Pancreas (tissue), 10 donors: ENCODE data around the gene MRPL55. TPM values are rescaled to one million over a fixed set of nuclear protein-coding genes. Genes with fewer than 3 reads are reported as not detected.

Experiments used
- ATAC-seq, 4 donors: fragments of 200-7000 bp; cut with Tn5 transposase; one replicate each; pipeline versions ENCODE4 v1.8.0 to v1.9.1; 2020; ENCODE audit warnings: mild to moderate bottlenecking in 4 of 4, moderate library complexity in 4 of 4
- DNase-seq, 6 donors: peaks; one replicate each; pipeline ENCODE4 v3.0.0-alpha.2; 2020
- FAIRE-seq: peaks from 2 replicates; lab custom pipeline; 2012; peaks lifted over from hg19 to GRCh38; lab: Jason Lieb, UNC
- H3K27ac ChIP-seq, 4 donors: fragments of 200-600 bp; sonication (generic); 1 replicate in 3 of 4; 2 replicates in 1 of 4; pipeline versions ENCODE4 v1.5.0 to v1.8.0; 2020
- H3K27me3 ChIP-seq, 4 donors: fragments of 200-600 bp; one replicate each; pipeline ENCODE4 v1.8.0; 2021
- H3K36me3 ChIP-seq, 3 donors: fragments of 200-600 bp; sonication (generic) in 1 of 3; one replicate each; pipeline versions ENCODE4 v1.5.0 to v1.8.0; 2020 to 2021
- H3K4me1 ChIP-seq, 3 donors: fragments of 200-600 bp; one replicate each; pipeline ENCODE4 v1.8.0; 2021
- H3K4me3 ChIP-seq, 4 donors: fragments of 200-600 bp; sonication (generic) in 2 of 4; one replicate each; pipeline versions ENCODE4 v1.5.0 to v1.8.0; 2020 to 2021
- H3K9me3 ChIP-seq, 4 donors: fragments of 200-600 bp; one replicate each; pipeline ENCODE4 v1.8.0; 2021
- CTCF ChIP-seq, 4 donors: fragments of 200-600 bp; sonication (generic) in 3 of 4; IDR thresholded peaks; one replicate each; pipeline versions ENCODE4 v1.5.0 to v1.8.0; 2021; ENCODE audit warnings: antibody characterized with exemption in 4 of 4
- WGBS, 2 donors: extraction: QIAGEN DNeasy Blood & Tissue Kit; methylation state at CpG; one replicate each; pipeline ENCODE4 v1.1.7; 2013; 5-methylcytosine and 5-hydroxymethylcytosine counted together
- intact Hi-C, 3 donors: fragments of 100-400 bp; cut with DNase I; formaldehyde crosslinking; loops; one replicate each; pipeline versions ENCODE4 v1.11.1 to v1.14.2; 2022
- polyA plus RNA-seq, 2 donors: library from polyadenylated mRNA; stranded (reverse); fragments of 200-250 nt; gene quantifications; one replicate each; pipeline ENCODE4 v1.2.3, GENCODE V29; 2013
- total RNA-seq, 6 donors: library from RNA; stranded (reverse); fragmentation: NEBNext Ultra II Directional in 4 of 6; extraction: Animal tissue kit (Norgen Biotek cat#: 25700) in 4 of 6; gene quantifications; one replicate each; pipeline versions ENCODE4 v1.2.1 to v1.2.4, GENCODE V29; 2021 to 2023
- donor health status: healthy with polysubstance abuse.
- donor health status: DM: no; HTN: no; CAD: no; lungs with moderate emphysema.
- donor health status: DM: no; HTN: no; CAD: no.
- donor health status: control.
- donor health status: control.
- donor health status: Bipolar disorder and iron deficiency.
- donor health status: DM: yes; HTN: yes; CAD: no.
- donor health status: DM: no; HTN: no; CAD: no.
- donor health status: DM: no; HTN: no; CAD: no.
- donor health status: DM: yes; HTN: yes; CAD: no.

MRPL55 gene
- total and polyA plus RNA-seq, 8 donors, result 18.1 to 113 (median 24.0) TPM

DNA sequence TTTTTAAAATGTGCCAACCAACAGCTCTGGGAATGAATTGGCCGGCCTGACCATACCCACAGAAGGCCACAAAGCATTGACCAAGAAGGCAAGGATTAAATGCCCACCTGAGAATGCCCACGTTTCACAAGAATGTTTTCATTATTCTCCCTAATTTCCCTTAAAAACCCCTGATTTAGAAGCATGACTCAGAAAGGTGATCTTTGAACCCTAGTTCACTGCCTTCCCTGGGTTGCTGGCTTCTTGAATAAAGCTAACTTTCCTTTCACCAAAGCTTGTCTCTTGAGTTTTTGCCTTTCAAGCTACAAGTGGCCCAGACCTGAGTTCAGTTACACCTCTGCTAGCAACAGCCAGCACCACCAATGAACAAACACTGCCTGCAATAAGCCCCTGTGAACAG is 14.4 kb upstream of the MRPL55 start:
- Histone ChIP-seq H3K27me3 (no peaks in the 10 kb centered on the region), H3K4me1 (no peaks in the 10 kb centered on the region), H3K36me3 (no peaks in the 10 kb centered on the region), H3K27ac (no peak overlapping the region), H3K4me3 (no peak overlapping the region), H3K9me3 (no peaks in the 10 kb centered on the region)
- no peak for FAIRE-seq
- ATAC-seq, result no peak
- no peak for DNase-seq
- intact Hi-C loops, result no loop called here
- 64 to 75% methylated on average over 2 of the region's 2 CpGs for WGBS, 2 donors
- no peak for TF ChIP-seq CTCF (IDR thresholded peaks at IDR 0.05)

GRCh38 chr1:228122921-228123441 is 13.9 kb upstream of the MRPL55 start:
- Histone ChIP-seq H3K27me3 (no peaks in the 10 kb centered on the region), H3K4me3 (no peak overlapping the region), H3K36me3 (no peaks in the 10 kb centered on the region), H3K9me3 (no peaks in the 10 kb centered on the region), H3K4me1 (no peaks in the 10 kb centered on the region), H3K27ac (no peak overlapping the region)
- intact Hi-C loops, result no loop called here
- ATAC-seq, result no peak
- TF ChIP-seq CTCF (IDR thresholded peaks at IDR 0.05), result no peak
- FAIRE-seq, result no peak
- DNase-seq, result no peak
- 69 to 90% methylated on average over 1 of the region's 1 CpG for WGBS, 2 donors

DNA sequence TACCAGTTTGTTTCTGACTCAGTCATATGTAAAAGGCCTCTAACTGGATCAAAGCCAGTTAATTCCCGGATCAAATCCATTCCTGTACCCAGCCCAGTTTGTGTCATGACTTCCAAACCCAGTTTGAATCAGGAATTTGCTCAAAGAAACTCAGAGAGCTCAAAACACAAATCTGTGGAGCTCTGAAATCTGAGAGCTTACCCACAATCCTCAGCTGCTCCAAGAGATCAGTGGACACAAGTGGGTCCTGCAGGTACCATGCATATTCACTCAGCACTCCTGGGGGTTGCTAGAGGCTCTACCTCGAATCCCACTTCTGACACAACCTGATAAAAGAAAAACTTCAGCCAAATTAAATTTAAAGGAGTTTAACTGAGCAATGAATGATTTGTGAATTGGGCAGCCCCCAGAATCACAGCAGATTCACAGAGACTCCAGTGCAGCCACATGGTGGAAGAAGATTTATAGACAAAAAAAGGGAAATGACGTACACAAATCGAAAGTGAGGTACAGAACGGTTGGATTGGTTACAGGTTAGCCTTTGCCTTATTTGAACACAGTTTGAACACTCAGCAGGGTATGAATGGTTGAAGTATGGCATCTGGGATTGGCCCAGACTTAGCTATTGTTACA is 11.9 kb upstream of the MRPL55 start:
- DNase-seq, result no peak
- H3K27me3 ChIP-seq, result no peaks in the 10 kb centered on the region
- H3K4me3 ChIP-seq, result no peak overlapping the region
- no peak for FAIRE-seq
- no peaks in the 10 kb centered on the region for H3K9me3 ChIP-seq
- H3K36me3 ChIP-seq, result no peaks in the 10 kb centered on the region
- intact Hi-C loops, result no loop called here
- H3K27ac ChIP-seq, result no peak overlapping the region
- TF ChIP-seq CTCF (IDR thresholded peaks at IDR 0.05), result no peak
- no peaks in the 10 kb centered on the region for H3K4me1 ChIP-seq
- 69 to 74% methylated on average over 5 of the region's 5 CpGs for WGBS, 2 donors
- no peak for ATAC-seq

DNA sequence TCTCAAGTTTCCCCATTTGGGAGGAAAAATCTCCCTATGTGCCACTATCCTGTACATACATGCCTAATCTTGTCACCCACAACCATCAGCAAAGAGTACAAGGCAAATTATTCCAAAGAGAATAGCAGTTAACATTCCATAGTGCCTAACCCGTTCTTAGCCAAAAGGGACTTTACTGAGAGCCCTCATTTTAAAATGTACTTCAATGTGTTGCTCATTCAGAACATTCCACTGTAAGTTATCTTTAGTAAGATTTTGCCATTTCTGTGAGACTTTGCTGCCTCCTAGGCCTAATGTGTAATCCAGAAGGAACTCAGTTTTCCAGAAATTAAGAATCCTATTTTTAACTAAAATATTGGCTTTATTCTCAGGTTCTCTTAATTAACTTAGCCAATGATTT is 11.3 kb upstream of the MRPL55 start:
- Histone ChIP-seq H3K9me3 (no peaks in the 10 kb centered on the region), H3K36me3 (no peaks in the 10 kb centered on the region), H3K4me3 (no peak overlapping the region), H3K27me3 (no peaks in the 10 kb centered on the region), H3K4me1 (no peaks in the 10 kb centered on the region), H3K27ac (no peak overlapping the region)
- intact Hi-C loops, result no loop called here
- WGBS, 2 donors, result 74 to 78% methylated on average over 1 of the region's 1 CpG
- TF ChIP-seq CTCF (IDR thresholded peaks at IDR 0.05), result no peak
- DNase-seq (no peak), ATAC-seq (no peak), FAIRE-seq (no peak)

- no peak overlapping the region for H3K27ac ChIP-seq
- no peaks in the 10 kb centered on the region for H3K9me3 ChIP-seq
- WGBS, 2 donors, result 89 to 96% methylated on average over 2 of the region's 2 CpGs
- TF ChIP-seq CTCF (IDR thresholded peaks at IDR 0.05), result no peak
- intact Hi-C loops, result no loop called here
- no peaks in the 10 kb centered on the region for H3K4me1 ChIP-seq
- FAIRE-seq (no peak), ATAC-seq (no peak), DNase-seq (no peak)
- no peaks in the 10 kb centered on the region for H3K36me3 ChIP-seq
- H3K27me3 ChIP-seq, result no peaks in the 10 kb centered on the region
- H3K4me3 ChIP-seq, result no peak overlapping the region
These were observed 8.9 kb upstream of the MRPL55 start for GRCh38 chr1:228118040-228118439.
